HL-60 (cell line): ENCODE data around the gene ZNF691.

Source experiments
- POLR2AphosphoS5 ChIP-seq: IDR thresholded peaks from 2 replicates; pipeline ENCODE4 v1.6.1; 2012; ENCODE audit warnings: low read depth
- SPI1 ChIP-seq: IDR thresholded peaks from 2 replicates; pipeline ENCODE4 v1.6.1; 2012; ENCODE audit warnings: low read depth, mild to moderate bottlenecking, borderline replicate concordance
- TF ChIP-seq, protein P1 (sequence below): IDR thresholded peaks from one replicate; pipeline ENCODE4 v1.5.1; 2011; ENCODE audit warnings: low read length, control low read depth, inconsistent platforms; ENCODE audit not compliant: insufficient read depth

DNA sequence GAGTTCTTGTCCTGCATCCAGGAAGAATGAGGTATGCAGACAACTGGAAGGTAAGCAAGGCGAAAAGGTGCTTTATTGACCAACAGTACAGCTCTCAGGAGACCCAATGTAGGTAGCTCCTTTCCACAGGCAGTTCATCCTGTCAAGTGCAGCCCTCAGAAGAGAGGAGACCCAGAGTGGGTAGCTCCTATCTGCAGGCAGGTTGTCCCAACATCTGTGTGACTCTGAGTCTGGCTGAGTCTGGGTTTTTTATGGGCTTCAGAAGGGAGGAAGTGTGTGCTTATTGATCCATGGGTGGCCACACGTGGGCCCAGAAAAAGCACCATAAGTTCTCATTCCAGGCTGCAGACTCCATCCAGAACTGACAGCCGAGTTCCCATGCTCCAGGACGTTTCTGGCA lies 34.0 kb downstream of the ZNF691 start:
- TF ChIP-seq POLR2AphosphoS5 (no peak), SPI1 (no peak)
- TF ChIP-seq, protein P1, sequence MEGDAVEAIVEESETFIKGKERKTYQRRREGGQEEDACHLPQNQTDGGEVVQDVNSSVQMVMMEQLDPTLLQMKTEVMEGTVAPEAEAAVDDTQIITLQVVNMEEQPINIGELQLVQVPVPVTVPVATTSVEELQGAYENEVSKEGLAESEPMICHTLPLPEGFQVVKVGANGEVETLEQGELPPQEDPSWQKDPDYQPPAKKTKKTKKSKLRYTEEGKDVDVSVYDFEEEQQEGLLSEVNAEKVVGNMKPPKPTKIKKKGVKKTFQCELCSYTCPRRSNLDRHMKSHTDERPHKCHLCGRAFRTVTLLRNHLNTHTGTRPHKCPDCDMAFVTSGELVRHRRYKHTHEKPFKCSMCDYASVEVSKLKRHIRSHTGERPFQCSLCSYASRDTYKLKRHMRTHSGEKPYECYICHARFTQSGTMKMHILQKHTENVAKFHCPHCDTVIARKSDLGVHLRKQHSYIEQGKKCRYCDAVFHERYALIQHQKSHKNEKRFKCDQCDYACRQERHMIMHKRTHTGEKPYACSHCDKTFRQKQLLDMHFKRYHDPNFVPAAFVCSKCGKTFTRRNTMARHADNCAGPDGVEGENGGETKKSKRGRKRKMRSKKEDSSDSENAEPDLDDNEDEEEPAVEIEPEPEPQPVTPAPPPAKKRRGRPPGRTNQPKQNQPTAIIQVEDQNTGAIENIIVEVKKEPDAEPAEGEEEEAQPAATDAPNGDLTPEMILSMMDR: no peak
